ENCODE measurements around the gene CRTC1. TPM values are rescaled to one million over a fixed set of nuclear protein-coding genes. Genes with fewer than 3 reads are reported as not detected.

Gene CRTC1
- total RNA-seq, 2 donors from 2014 or later = 4.9 to 6.5 TPM

DNA sequence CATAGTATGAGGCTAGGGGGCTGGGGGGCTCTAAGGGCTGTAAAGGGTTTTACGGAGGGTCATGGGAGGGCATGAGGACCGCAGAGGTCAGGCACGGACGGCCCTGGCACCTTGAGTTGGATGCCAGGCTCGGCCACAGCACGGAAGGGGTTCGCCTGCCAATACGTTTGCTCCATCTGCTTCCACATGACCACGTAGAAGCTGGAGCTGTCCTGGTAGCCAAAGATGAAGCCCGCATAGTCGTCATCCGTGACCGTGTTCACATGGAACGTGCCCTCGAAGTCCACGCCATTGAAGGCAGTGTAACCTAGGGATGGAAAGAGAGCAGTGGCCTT lies 101.3 kb downstream of the CRTC1 start:
- Histone ChIP-seq H3K9me3 (no peaks in the 10 kb centered on the region), H3K27ac (no peak overlapping the region), H3K27me3 (peaks cover 15 to 28% of the 10 kb centered on the region in 2 donors), H3K4me3 (no peak overlapping the region), H3K4me1 (peaks cover 32% of the 10 kb centered on the region), H3K36me3 (replicated peaks in 1 of 2; ENCODE audit: insufficient read depth in 1 of 2, low read depth in 2 of 2) (no peaks in the 10 kb centered on the region)
- 65 to 76% methylated on average over 16 of the region's 16 CpGs for WGBS, 2 donors
- ATAC-seq (no peak), DNase-seq (no peak)
- TF ChIP-seq CTCF (IDR thresholded peaks at IDR 0.05) (no peak), POLR2A (IDR thresholded peaks at IDR 0.05) (no peak)
- intact Hi-C loops (cut with DNase I) = no loop called here

- no peak overlapping the region for H3K27ac ChIP-seq
- H3K27me3 ChIP-seq = peaks cover 16 to 35% of the 10 kb centered on the region in 2 donors
- no peak overlapping the region for H3K4me3 ChIP-seq
- 7 to 11% methylated on average over 15 to 63 of the region's 65 CpGs for WGBS, 2 donors
- H3K9me3 ChIP-seq = no peaks in the 10 kb centered on the region
- peaks cover 39% of the 10 kb centered on the region for H3K4me1 ChIP-seq
- peak; percentile 75 to 84 (median 78) for DNase-seq
- no peak for TF ChIP-seq POLR2A (IDR thresholded peaks at IDR 0.05)
- TF ChIP-seq CTCF (IDR thresholded peaks at IDR 0.05) = no peak
- ATAC-seq = peak; percentile 74
- intact Hi-C loops (cut with DNase I) = no loop called here
- no peaks in the 10 kb centered on the region for H3K36me3 ChIP-seq (replicated peaks in 1 of 2; ENCODE audit: insufficient read depth in 1 of 2, low read depth in 2 of 2)
Measured at GRCh38 chr19:18785179-18786124, 102.0 kb downstream of the CRTC1 start.

DNA sequence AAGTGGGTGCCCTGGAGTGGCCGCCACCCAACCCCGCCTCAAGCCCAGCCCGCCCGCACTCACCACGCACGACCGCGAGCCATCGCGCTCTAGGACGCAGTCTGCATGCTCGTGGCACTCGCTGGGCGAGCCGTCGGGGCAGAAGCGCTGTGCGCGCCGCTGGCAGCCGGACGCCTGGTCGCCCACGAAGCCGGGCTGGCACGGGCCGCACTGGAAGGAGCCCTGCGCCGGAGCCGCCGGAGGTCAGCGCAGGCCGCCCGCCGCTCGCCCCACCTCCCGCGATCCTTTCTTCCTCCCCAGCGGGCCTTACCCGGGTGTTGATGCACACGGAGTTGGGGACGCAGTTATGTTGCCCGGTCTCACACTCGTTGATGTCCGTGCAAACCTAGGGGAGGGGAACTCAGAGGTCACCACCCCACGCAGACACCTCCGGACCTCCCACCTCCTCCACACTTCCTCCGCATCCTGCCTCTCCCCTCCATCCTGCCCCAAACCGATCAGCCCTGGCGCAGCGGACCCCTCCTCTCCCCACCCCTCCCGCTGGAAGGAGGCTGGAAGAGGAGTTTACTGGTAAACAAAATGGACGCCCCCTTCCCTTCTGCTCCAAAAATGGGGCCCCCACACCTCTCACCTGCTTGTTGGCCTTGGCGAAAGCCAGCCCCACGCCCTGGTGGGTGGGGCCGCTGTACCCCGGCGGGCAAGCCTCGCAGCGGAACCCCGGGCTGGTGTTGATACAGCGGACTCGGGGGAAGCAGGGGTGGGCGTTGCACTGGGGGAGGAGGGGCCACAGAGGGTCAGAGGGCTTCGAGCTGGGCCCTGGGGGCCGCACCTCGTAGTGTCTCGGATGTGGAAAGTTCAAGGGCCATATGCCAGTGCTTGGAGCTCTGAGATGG lies 105.3 kb downstream of the CRTC1 start:
- ATAC-seq = no peak
- Histone ChIP-seq H3K4me3 (no peak overlapping the region), H3K36me3 (replicated peaks in 1 of 2; ENCODE audit: insufficient read depth in 1 of 2, low read depth in 2 of 2) (no peaks in the 10 kb centered on the region), H3K27me3 (peaks cover 16 to 43% of the 10 kb centered on the region in 2 donors), H3K27ac (no peak overlapping the region), H3K4me1 (peaks cover 47% of the 10 kb centered on the region), H3K9me3 (no peaks in the 10 kb centered on the region)
- intact Hi-C loops (cut with DNase I) = no loop called here
- 3 to 4% methylated on average over 25 to 47 of the region's 68 CpGs for WGBS, 2 donors
- no peak for DNase-seq
- no peak for TF ChIP-seq CTCF (IDR thresholded peaks at IDR 0.05)
- TF ChIP-seq POLR2A (IDR thresholded peaks at IDR 0.05) = no peak

DNA sequence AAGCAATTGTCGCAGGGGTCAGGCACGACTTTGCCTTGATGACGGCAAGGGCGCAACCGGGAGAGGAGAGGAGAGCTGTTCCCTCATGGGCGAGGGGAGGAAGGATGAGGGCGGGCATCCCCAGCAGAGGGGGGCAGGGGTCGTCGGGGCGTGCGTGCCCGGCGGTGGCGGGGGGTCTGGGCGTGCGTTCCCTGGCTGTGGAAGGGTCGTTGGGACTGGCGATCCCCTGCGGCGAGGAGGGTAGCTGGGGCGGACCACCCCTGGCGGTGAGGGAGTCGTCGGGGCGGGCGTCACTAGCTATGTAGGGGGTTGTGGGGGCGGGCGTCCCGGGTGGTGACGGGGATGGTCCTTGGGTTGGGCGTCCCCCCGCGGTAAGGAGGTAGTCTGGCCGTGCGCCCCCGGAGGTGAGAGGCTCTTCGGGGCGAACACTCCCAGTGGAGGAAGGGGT lies 106.0 kb downstream of the CRTC1 start:
- no peaks in the 10 kb centered on the region for H3K36me3 ChIP-seq (replicated peaks in 1 of 2; ENCODE audit: insufficient read depth in 1 of 2, low read depth in 2 of 2)
- intact Hi-C loops (cut with DNase I) = no loop called here
- TF ChIP-seq CTCF (IDR thresholded peaks at IDR 0.05) (no peak), POLR2A (IDR thresholded peaks at IDR 0.05) (no peak)
- DNase-seq (no peak), ATAC-seq (no peak)
- WGBS, 2 donors = 4% methylated on average over 38 of the region's 38 CpGs; no CpG with 5 or more reads in 1 of the 2 donors
- H3K4me3 ChIP-seq = no peak overlapping the region
- peaks cover 16 to 43% of the 10 kb centered on the region in 2 donors for H3K27me3 ChIP-seq
- no peak overlapping the region for H3K27ac ChIP-seq
- H3K4me1 ChIP-seq = peaks cover 47% of the 10 kb centered on the region
- no peaks in the 10 kb centered on the region for H3K9me3 ChIP-seq

Data from body of pancreas (tissue), 4 donors.